Stimulated activated CD8-positive, alpha-beta memory T cell treated with anti-CD3 and anti-CD28 coated beads, Interleukin-12 subunit alpha, Interleukin-12 subunit beta, amount 100 ng/mL, for 1 hour (primary cell): Measurements from ENCODE around the gene AGPAT1.
"Not testable (repeated sequence)": the region's sequence is repeated elsewhere in the genome, so short reads cannot be mapped to it uniquely, and the experiment has no call there.

ENCODE experiments used
- DNase-seq: peaks from one replicate; pipeline ENCODE4 v3.0.0-alpha.2; 2020; ENCODE audit warnings: low read depth

Gene AGPAT1

DNA sequence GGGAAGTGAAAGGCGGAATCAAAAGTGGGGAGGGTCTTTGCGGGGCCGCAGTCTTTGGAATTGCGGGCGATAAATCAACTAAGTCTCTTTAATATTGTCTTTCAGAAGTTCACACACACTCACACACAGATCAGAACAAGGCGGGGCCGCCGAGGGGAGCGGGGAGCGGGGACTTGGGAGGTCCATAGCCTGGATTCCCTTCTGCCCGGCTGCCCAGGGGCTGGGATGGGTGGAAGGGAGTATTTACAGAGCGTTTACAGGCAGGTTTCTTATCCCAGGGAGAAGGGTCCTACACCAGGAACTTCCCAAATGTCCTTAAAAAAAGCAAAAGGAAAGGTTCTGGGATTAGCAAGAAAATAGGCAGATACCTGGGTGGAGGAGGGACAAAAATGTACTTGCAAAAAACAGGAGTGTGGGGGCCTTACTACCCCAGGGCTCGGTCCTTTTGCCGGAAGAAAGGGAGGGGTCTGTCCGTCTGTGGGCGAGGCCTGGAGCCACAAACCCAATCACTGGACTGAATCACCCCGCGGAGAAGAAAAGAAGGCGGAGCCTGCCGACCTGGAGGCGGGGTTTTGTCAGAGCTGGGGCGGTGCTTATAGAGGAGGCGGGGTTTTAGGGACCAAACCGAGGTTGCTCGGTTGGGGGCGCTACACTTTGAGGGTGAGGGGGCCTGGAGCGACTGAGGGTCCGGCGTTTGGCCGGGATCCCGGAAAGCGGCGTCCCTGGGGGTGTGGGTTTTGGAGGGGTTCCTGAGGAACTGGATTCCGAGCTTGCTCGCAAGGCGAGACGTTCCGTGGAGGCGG is 27.4 kb downstream of the AGPAT1 start:
- DNase-seq, result peak; percentile 47

DNA sequence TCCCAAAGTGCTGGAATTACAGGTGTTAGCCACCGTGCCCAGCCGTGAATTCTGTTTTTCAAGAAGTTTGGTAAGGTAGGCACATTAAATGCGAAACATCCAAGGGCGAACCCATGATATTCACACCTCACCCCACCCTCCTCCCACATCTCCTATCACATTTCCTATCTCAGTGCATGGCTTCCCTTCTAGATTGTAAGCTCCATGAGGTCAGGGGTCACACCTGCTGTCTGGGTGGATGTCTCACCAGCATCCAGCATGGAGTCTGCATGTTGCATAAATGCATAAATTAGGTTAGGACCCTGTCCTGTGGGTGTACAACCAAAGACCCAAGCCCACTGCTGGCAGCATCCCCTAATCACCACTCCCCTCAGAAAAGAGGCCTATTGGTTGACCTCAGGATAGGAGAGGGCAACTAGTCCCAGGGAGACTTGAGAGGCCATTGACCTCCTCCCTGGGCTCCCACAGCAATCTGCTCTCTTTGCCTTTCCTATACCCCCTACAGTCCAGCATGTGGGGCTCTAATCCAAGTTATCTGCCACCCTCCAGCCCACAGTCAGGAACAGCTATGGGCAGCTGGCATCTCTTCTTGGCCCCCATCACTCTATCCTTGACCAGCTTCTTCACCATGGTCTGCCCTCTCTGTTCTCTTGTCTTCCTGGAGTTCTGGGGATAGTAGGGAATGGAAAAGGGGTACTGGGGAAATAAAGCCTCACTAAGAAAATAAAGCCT is 28.3 kb downstream of the AGPAT1 start:
- no peak for DNase-seq

- DNase-seq, result no peak
Observed at GRCh38 chr6:32146687-32147086, 29.2 kb downstream of the AGPAT1 start.

DNA sequence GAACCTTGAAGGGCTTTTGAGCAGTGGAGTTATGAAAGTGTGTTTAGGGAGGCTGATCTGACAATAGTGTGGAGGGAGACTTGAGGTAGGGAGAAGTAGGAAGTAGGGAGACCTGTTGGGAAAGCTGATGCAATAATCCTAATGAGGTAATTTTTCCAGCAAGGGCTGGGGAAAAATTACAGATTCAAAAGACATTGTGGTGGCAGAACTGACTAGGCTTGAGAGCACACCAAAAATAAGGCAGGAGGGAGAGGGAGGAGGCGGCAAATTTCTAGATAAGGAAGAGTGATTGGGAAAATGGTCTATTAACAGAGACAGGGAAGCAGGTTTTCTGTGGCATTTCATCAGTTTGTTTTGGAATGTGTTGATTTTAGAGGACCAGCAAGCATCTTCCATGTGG is 29.6 kb downstream of the AGPAT1 start:
- no peak for DNase-seq

- DNase-seq, result not testable (repeated sequence)
Observed at GRCh38 chr6:32144238-32144637, 31.6 kb downstream of the AGPAT1 start.

- DNase-seq, result no peak
Observed at GRCh38 chr6:32140420-32141046, 35.4 kb downstream of the AGPAT1 start.

DNA sequence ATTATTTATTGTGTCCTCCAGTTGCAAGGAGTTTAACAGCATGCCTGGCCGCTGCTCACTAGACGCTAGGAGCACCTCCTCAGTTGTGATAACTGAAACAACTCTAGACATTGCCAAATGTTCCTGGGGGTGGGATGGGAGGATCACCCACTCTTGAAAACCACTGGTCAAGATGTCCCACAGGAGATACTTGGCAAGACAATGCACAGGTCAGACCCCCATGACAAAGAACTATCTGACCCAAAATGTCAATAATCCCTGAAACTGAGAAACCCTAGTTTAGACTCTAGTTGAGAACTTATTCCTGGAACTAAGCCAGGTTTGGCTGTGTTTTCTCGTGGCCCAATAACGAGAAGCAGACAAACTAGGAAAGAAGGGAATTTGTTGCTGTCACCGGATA is 36.3 kb downstream of the AGPAT1 start:
- DNase-seq, result no peak

DNA sequence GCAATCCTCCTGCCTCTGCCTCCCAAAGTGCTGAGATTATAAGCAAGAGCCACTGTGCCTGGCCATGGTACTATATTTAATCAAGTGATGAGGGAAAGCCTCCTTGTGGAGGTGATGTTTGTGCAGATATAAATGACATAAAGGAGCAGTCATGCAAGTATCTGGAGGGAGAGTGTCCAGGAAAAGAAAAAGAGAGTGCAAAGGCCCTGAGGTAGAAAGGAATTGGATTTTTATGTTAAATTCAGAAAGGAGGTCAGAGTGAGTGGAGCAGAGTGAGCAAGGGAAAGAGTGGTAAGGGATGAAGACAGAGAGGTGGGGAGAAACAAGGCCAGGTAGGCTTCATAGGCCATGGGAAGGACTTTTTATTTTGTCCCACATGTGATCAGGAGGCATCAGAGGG is 38.4 kb downstream of the AGPAT1 start:
- DNase-seq, result no peak

- no peak for DNase-seq
Observed at GRCh38 chr6:32133786-32134185, 42.1 kb downstream of the AGPAT1 start.

- no peak for DNase-seq
Observed at GRCh38 chr6:32132110-32132509, 43.8 kb downstream of the AGPAT1 start.

DNA sequence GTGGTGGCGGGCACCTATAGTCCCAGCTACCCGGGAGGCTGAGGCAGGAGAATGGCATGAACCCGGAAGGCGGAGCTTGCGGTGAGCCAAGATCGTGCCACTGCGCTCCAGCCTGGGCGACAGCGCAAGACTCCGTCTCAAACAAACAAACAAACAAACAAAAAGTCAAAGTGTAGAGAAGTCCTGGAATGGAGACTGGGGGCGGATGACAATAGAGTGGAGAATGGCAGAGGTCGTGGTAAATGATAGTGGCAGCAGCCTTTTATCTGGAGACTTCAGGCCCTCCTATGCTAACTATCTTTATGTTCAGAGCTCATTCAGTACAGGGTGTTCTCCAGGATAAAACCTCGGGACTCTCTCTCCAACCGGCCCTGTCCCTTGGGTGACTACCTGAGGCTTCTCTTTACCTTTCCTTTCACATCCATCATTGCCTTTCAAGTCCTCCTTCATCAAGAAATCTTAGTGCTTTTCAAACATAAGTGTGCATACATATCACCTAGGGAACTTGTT is 44.4 kb downstream of the AGPAT1 start:
- no peak for DNase-seq

DNA sequence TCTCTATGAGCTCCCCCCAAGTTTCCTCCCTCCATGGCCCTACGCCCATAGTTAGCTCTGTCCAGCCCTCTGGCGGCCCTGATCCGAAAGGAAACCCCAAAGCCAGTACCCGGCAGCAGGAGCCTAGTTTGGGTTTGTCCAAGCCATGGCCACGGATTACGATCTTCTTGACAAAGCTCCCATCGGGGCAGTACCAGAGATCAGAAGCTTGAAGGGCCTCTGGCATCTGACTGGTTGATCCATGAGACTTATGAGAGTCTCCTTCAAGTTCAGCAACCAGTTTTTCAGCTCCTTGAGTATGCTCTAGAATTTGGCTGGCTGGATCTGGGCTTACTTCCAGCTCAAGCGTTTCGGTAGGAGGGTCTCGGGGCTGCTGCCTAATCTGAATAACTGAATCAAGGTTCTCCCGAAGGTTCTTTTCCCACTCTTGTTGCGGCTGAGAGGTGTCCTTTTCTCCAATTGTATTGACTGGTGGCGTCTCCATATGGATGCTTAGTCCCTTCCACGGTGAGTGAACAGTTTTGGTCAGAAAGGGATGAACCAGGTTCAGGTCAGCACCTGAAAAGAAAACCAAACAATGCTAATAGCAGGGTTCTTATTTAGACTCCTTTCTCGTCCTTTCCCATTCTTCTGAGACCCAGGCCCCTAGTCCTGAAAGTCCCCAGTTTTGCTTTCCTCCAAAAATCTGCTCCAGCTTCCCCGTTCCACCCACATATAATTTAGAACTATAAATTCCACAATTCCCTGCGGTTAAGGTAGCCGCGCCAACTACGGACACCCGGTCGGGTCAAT is 46.4 kb downstream of the AGPAT1 start:
- DNase-seq, result no peak

- no peak for DNase-seq
Observed at GRCh38 chr6:32128751-32129296, 47.1 kb downstream of the AGPAT1 start.

DNA sequence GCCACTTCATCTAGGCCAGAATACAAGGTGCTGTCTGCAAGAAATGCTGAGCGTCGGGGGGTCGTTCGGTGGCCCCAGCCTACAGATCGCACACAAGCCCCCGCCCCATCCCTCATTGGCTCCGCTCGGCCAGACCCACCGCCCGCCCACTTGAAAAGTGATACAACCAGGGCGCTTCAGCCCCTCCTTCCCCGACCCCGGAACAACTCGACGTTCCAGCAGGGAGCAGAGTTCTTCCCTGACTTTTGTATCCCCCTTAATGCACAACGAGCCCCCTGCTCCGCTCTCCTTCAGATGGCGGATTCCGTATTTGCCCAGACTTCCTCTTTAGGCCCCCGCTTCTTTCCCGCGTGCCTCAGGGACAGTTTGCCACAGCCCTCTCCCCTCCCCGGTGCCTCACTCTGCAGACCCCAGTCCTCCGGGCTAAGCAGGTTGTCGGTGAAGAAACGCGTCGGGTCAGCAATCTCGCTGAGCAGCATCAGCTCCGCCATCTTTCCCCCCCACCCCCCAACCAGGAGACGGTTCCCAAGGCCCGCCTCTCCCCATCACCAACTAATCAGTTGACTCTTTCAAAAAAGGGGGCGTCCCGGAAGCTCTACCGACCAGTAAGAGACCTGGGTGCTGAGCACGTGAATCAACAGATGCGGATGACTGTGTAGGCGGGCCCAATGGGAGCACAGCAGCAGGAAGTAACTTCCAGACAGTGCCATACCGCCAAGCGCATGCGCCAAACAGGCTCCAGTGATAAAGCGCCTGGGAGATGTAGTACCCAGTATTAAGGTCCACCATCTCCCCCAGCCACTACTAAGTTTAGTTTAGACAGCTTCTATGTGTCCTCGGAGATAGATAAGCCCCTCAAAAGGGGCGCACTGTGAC is 47.9 kb downstream of the AGPAT1 start, which contains the start of gene ATF6B:
Gene ATF6B (minus strand): TSS at position 530 of the 876 bp plus-strand sequence. CDS start 39 bp downstream, at position 491.
- DNase-seq, result peak; percentile 95

- no peak for DNase-seq
Observed at GRCh38 chr6:32127409-32127716, 48.5 kb downstream of the AGPAT1 start.

GRCh38 chr6:32126880-32127279 is 49.0 kb downstream of the AGPAT1 start:
- DNase-seq, result no peak

- no peak for DNase-seq
Observed at GRCh38 chr6:32123681-32124080, 52.2 kb downstream of the AGPAT1 start.

DNA sequence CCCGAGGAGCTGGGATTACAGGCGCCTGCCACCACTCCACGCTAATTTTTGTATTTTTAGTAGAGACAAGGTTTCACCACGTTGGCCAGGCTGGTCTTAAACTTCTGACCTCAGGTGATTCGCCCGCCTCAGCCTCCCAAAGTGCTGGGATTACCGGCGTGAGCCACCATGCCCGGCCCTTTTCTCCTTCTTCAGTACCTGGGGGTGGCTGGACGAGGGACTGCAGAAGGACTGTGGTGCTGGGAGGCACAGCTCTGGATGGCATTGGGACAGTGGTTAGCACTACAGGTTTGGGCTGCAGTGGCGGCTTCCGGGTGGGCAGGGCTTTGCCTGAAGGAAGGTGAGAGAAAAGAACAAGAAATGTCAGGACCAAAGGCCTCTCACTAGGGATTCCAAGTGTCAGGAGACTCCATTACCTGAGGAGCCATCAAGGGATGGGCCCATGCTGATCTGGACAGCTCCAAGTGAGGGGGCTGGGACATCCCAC is 55.3 kb downstream of the AGPAT1 start:
- DNase-seq, result no peak

DNA sequence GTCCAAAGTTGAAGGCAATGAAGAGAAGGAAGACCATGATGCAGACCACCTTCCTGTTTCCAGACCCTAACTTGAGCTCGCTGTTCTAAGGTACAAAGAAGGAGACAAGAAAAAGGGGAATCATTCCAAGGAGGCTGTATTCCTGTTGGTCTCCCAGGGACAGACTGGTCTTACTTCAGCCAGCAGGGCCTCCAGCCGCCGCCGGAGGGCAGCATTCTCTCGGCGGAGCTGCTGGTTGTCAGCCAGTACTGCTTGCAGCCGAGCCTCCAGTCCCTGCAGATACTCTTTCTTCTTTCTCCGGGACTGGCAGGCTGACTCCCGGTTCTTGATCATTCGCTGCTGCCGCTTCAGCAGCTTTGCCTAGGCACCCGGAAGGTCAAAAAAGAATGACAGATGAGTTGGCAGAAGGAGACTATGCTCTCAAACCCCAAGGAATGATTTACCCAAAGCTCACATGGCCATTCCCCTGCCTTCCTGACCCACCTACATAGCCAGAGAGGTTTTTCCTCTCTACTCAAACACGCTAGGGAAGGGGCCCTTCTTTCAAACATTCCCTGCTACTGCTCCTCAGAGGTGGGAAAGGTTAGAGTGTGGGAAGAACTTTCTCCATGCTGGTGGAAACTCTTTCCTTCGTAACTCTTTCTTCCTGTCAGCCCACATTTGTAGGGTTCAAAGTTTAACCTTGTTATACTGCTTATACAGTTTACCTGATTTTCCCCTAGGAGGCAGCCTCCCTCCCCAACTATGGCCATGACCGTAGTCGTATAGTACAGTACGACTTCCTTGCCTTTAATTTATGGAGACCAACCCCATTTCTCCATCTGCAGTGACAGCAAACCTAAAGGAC is 56.9 kb downstream of the AGPAT1 start:
- DNase-seq, result peak; percentile 40
